ENCODE data around the gene UBASH3A. TPM values are rescaled to one million over a fixed set of nuclear protein-coding genes. Genes with fewer than 3 reads are reported as not detected.
A peak's percentile ranks its signal among the peaks of the same experiment; 100 is the strongest.

UBASH3A gene
- total RNA-seq, 3 donors from 2014 or later (not counting 1 experiment from before 2014, with no cell fraction given): 0.66 to 5.0 (median 2.0) TPM

DNA sequence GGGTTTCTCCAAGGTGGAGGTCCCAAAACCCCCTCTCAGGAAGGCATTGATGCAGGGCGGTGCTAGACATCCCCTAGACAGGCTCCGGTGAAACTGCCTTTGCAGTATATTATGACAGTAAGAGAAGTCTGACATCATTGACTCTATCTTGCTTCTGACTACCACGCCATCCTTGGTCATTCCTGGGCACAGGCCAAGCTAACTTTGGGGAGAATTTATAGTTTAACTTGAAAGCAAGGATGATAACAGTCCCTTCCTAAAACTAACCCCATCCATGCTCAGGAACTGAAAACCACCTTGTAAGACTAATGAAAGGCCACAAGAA is 62.1 kb downstream of the UBASH3A start:
- no peak for DNase-seq
- H3K27ac Mint-ChIP-seq: peak overlapping the region in 1 of 2 donors; percentile 87
- WGBS (ENCODE audit: insufficient coverage): 22% methylated on average over 2 of the region's 3 CpGs

GRCh38 chr21:42466700-42467099 is 63.0 kb downstream of the UBASH3A start:
- Histone ChIP-seq H3K4me3 (ENCODE audit: low read length) (no peak overlapping the region), H3K27me3 (ENCODE audit: control insufficient read depth, insufficient read depth, low read length) (no peaks in the 10 kb centered on the region), H3K9me3 (ENCODE audit: control insufficient read depth, insufficient read depth, low read length) (no peaks in the 10 kb centered on the region), H3K4me1 (ENCODE audit: control insufficient read depth, insufficient read depth, low read length) (peaks cover 39% of the 10 kb centered on the region), H3K36me3 (ENCODE audit: control insufficient read depth, insufficient read depth, low read length) (no peaks in the 10 kb centered on the region), H3K27ac (ENCODE audit: low read length) (no peak overlapping the region)
- H3K4me1 Mint-ChIP-seq: peaks cover 42 to 44% of the 10 kb centered on the region in 2 donors
- DNase-seq (no peak), ATAC-seq (no peak)
- TF ChIP-seq CTCF (IDR thresholded peaks at IDR 0.05): no peak
- H3K27ac Mint-ChIP-seq: peak overlapping the region in 1 of 2 donors; percentile 30
- H3K27me3 Mint-ChIP-seq (ENCODE audit: low read depth in 2 of 2): peaks cover 15 to 32% of the 10 kb centered on the region in 2 donors
- WGBS (ENCODE audit: insufficient coverage): 89% methylated on average over 10 of the region's 10 CpGs
- H3K36me3 Mint-ChIP-seq: no peaks in the 10 kb centered on the region
- intact Hi-C loops (cut with micrococcal nuclease): loop anchor here (5.0 kb wide), 1 partner anchor 46 kb away; the partner anchor contains the start of gene SLC37A1
- H3K9me3 Mint-ChIP-seq: no peaks in the 10 kb centered on the region
- H3K4me3 Mint-ChIP-seq: no peak overlapping the region

More for the DNA sequence above, 62.1 kb downstream of the UBASH3A start:
- Mint-ChIP-seq H3K36me3 (no peaks in the 10 kb centered on the region), H3K27me3 (ENCODE audit: low read depth in 2 of 2) (peaks cover 18 to 41% of the 10 kb centered on the region in 2 donors), H3K4me3 (no peak overlapping the region), H3K9me3 (no peaks in the 10 kb centered on the region), H3K4me1 (peaks cover 42 to 48% of the 10 kb centered on the region in 2 donors)
- Histone ChIP-seq H3K27ac (ENCODE audit: low read length) (no peak overlapping the region), H3K9me3 (ENCODE audit: control insufficient read depth, insufficient read depth, low read length) (no peaks in the 10 kb centered on the region), H3K4me1 (ENCODE audit: control insufficient read depth, insufficient read depth, low read length) (peaks cover 48% of the 10 kb centered on the region), H3K36me3 (ENCODE audit: control insufficient read depth, insufficient read depth, low read length) (no peaks in the 10 kb centered on the region), H3K4me3 (ENCODE audit: low read length) (no peak overlapping the region), H3K27me3 (ENCODE audit: control insufficient read depth, insufficient read depth, low read length) (no peaks in the 10 kb centered on the region)
- intact Hi-C loops (cut with micrococcal nuclease): loop anchor here (2.0 to 5.0 kb wide), 3 partner anchors 31 to 47 kb away; partner anchors contain the start of genes RSPH1 and SLC37A1
- ATAC-seq: no peak
- no peak for TF ChIP-seq CTCF (IDR thresholded peaks at IDR 0.05)

GRCh38 chr21:42467140-42467983 is 63.7 kb downstream of the UBASH3A start:
- Mint-ChIP-seq H3K4me3 (no peak overlapping the region), H3K36me3 (no peaks in the 10 kb centered on the region), H3K9me3 (no peaks in the 10 kb centered on the region), H3K4me1 (peaks cover 42 to 43% of the 10 kb centered on the region in 2 donors), H3K27me3 (ENCODE audit: low read depth in 2 of 2) (peaks cover 19 to 28% of the 10 kb centered on the region in 2 donors), H3K27ac (peak overlapping the region; percentile 10 to 30)
- intact Hi-C loops (cut with micrococcal nuclease): loop anchor here (5.0 kb wide), 1 partner anchor 45 kb away; the partner anchor contains the start of gene SLC37A1
- Histone ChIP-seq H3K4me1 (ENCODE audit: control insufficient read depth, insufficient read depth, low read length) (peaks cover 36% of the 10 kb centered on the region), H3K27ac (ENCODE audit: low read length) (no peak overlapping the region), H3K36me3 (ENCODE audit: control insufficient read depth, insufficient read depth, low read length) (no peaks in the 10 kb centered on the region), H3K9me3 (ENCODE audit: control insufficient read depth, insufficient read depth, low read length) (no peaks in the 10 kb centered on the region), H3K4me3 (ENCODE audit: low read length) (no peak overlapping the region), H3K27me3 (ENCODE audit: control insufficient read depth, insufficient read depth, low read length) (no peaks in the 10 kb centered on the region)
- no peak for TF ChIP-seq CTCF (IDR thresholded peaks at IDR 0.05)
- no peak for ATAC-seq
- DNase-seq: peak in 1 of 2 donors; percentile 55
- WGBS (ENCODE audit: insufficient coverage): 44% methylated on average over 12 of the region's 12 CpGs
